Bronchial epithelial cell (primary cell): ENCODE data around the gene EFNB2. TPM values are rescaled to one million over a fixed set of nuclear protein-coding genes. Genes with fewer than 3 reads are reported as not detected.
A peak's percentile ranks its signal among the peaks of the same experiment; 100 is the strongest.

Experiments
- DNase-seq: peaks from one replicate; pipeline ENCODE4 v3.0.0-alpha.2; 2010; ENCODE audit warnings: low read depth
- FAIRE-seq: peaks from 2 replicates; lab custom pipeline; 2011; peaks lifted over from hg19 to GRCh38; lab: Jason Lieb, UNC
- H3K27me3 ChIP-seq: 2 replicates; pipeline ENCODE4 v1.5.1; 2011; ENCODE audit warnings: low read length; ENCODE audit not compliant: control insufficient read depth, insufficient read depth
- H3K36me3 ChIP-seq: 2 replicates; pipeline ENCODE4 v1.5.1; 2011; ENCODE audit warnings: low read length; ENCODE audit not compliant: control insufficient read depth, insufficient read depth
- H3K4me3 ChIP-seq: 2 replicates; pipeline ENCODE4 v1.5.1; 2011; ENCODE audit warnings: mild to moderate bottlenecking, low read depth, low read length, control low read depth
- total RNA-seq: library from RNA; depleted of rRNA; stranded (reverse); fragments of >200 nt; gene quantifications from 2 replicates; pipeline ENCODE4 v1.2.1, GENCODE V29; 2014
- TF ChIP-seq, protein P1 (sequence below): IDR thresholded peaks from 2 replicates; pipeline ENCODE4 v1.5.1; 2011; ENCODE audit warnings: mild to moderate bottlenecking, moderate library complexity, low read length, control low read depth, inconsistent platforms; ENCODE audit not compliant: insufficient read depth, severe bottlenecking

Gene EFNB2
- total RNA-seq, 1 donor from 2014 or later: 11.3 TPM

DNA sequence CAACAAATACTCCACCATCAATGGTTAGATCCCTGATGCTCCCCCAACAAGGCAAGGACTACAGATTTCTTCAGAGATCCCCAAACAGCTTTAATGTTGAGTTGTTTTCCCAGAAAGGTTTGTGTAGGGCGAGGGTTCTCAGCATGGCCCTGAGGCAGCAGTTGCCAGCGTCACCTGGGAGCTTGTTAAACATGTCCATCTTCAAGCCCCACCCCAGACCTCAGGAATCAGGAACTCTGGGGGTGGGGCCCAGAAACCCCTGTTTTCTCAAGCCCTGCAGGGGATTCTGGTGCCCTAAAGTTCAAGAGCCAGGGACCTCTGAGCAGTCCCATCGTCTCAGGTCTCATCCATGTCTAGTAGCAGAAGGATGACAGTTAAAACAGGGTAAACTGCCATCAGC is 9.6 kb downstream of the EFNB2 start:
- H3K27me3 ChIP-seq: no peaks in the 10 kb centered on the region
- TF ChIP-seq, protein P1, sequence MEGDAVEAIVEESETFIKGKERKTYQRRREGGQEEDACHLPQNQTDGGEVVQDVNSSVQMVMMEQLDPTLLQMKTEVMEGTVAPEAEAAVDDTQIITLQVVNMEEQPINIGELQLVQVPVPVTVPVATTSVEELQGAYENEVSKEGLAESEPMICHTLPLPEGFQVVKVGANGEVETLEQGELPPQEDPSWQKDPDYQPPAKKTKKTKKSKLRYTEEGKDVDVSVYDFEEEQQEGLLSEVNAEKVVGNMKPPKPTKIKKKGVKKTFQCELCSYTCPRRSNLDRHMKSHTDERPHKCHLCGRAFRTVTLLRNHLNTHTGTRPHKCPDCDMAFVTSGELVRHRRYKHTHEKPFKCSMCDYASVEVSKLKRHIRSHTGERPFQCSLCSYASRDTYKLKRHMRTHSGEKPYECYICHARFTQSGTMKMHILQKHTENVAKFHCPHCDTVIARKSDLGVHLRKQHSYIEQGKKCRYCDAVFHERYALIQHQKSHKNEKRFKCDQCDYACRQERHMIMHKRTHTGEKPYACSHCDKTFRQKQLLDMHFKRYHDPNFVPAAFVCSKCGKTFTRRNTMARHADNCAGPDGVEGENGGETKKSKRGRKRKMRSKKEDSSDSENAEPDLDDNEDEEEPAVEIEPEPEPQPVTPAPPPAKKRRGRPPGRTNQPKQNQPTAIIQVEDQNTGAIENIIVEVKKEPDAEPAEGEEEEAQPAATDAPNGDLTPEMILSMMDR: no peak
- no peak overlapping the region for H3K4me3 ChIP-seq
- FAIRE-seq (peak; percentile 60), DNase-seq (no peak)
- H3K36me3 ChIP-seq: no peaks in the 10 kb centered on the region

DNA sequence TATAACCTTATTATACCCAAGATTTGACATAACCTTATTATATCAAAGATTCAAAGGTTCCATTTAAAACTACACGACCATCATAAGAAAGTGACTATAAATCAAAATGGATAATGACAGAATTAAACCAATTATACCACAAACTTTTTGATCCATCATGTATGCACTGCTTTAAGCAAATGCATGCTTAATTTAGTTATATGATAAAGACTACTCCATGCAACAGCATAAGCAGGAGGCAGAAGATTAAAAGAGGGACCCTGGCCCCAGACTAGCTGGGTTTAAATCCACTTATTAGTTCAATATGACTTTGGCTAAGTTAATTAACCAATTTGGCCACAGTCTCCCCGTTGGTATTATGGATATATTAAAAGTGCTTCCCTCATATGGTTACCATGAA is 11.4 kb downstream of the EFNB2 start:
- Histone ChIP-seq H3K27me3 (no peaks in the 10 kb centered on the region), H3K4me3 (no peak overlapping the region), H3K36me3 (no peaks in the 10 kb centered on the region)
- FAIRE-seq (no peak), DNase-seq (no peak)
- TF ChIP-seq, protein P1: no peak

DNA sequence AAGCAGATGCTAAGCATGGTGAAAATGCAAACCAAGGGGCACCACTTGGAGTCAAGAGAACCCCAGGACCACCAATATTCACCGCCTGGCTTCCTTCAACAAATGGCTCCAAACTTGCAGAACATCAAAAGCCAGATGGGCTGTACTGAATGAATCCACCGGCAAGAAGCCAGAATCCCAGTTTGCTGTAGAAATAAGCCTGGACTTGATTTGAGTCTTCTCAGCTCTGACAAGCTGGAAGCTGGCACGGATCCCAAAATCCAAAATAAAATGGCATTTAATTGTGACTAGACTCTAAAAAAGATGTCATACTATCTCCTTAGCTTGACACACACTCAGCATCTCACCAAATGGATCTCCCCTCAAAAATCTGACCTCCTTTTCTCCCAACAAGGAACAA is 11.9 kb downstream of the EFNB2 start:
- Histone ChIP-seq H3K27me3 (no peaks in the 10 kb centered on the region), H3K4me3 (no peak overlapping the region), H3K36me3 (no peaks in the 10 kb centered on the region)
- DNase-seq (peak; percentile 74), FAIRE-seq (no peak)
- TF ChIP-seq, protein P1: no peak

DNA sequence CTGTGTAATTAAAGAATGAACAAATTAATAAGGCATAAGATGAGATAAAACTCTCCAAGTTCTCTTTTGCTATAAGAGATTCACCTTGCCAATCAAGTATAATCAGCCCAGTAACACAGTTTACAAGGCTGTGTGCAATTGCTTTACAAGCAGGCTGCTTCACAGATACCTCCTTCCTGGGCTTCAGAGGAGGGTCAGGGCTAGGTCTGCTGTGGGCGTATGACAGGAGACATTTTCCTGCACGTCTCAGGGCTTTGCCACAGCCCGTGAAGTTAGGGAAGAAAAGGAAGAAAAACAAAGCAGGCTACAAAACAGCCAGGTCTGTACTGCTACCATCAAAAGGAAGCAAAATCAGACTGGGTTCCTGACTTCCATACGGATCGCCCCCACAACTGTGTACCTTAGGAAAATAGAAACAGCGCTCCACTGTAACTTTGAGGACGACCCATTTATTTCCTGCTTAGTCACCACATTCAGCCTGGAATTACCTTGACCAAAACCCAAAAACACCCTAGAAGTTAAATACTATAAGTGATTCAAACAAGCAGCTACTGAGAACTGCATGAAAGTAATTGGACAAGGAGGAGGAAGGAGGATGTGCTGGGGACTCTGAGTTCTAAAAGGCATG is 12.4 kb downstream of the EFNB2 start:
- FAIRE-seq: no peak
- TF ChIP-seq, protein P1: no peak

DNA sequence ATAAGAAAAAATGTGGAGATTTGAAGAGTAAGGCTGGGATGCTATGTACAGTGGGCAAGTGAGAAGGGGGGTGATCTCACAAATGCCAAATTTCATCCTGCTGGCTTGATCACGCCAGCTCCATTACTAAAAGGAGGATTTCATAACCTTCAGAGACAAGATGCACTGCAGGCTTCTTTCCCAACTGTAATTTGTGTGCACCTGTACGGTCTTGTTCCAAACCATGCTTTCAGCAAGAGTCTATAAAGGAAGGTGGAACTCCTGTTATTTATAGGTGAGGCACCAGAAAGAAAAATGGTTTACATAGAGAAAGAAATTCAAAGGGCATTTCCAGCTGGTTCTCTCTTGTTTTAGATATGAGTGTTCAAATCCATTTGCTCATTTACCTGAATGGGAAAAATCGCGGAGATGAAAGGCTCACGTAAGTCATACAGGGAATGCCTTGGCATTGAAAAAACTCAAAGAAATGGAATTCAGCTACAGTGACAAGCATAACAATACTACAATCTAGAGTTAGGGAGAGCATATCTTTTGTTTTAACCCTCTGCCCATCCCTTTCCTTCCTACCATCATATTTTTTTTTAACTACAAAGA is 13.3 kb downstream of the EFNB2 start:
- TF ChIP-seq, protein P1: no peak
- peak; percentile 77 for DNase-seq
- Histone ChIP-seq H3K27me3 (no peaks in the 10 kb centered on the region), H3K4me3 (no peak overlapping the region), H3K36me3 (peaks cover 3% of the 10 kb centered on the region)
- FAIRE-seq: no peak

More for the DNA sequence above, 12.4 kb downstream of the EFNB2 start:
- DNase-seq: peak; percentile 58
- Histone ChIP-seq H3K27me3 (no peaks in the 10 kb centered on the region), H3K36me3 (peaks cover 3% of the 10 kb centered on the region), H3K4me3 (no peak overlapping the region)
